Measurements from ENCODE around the gene LCN2.

LCN2 gene

DNA sequence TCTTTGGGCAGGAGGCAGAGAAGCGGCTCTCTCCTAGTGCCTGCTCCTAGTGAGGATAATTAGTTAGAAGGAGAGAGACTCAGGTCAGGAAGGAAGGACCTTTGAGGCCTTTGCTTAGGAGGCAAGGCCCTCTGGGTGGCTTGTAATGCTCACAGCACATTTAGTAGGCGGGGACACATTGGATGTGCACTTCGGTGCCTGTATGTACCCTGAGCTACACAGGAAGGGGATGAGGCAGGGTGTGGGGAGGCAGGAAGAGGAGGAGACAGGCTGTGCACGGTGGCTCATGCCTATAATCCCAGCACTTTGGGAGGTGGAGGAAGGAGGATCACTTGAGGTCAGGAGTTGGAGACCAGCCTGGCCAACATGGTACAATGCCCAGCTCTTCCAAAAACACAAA lies 7.2 kb upstream of the LCN2 start:
- Histone ChIP-seq H3K27ac (ENCODE audit: insufficient read depth, low read depth, low read length, poor library complexity, severe bottlenecking) (no peak overlapping the region), H3K4me1 (ENCODE audit: control insufficient read depth, insufficient read depth, low read length) (peaks cover 5% of the 10 kb centered on the region), H3K36me3 (ENCODE audit: control insufficient read depth, insufficient read depth, low read length) (no peaks in the 10 kb centered on the region), H3K4me3 (ENCODE audit: insufficient read depth, low read depth, low read length) (no peak overlapping the region), H3K27me3 (ENCODE audit: control insufficient read depth, insufficient read depth, low read length, poor library complexity, severe bottlenecking) (no peaks in the 10 kb centered on the region), H3K9me3 (ENCODE audit: control insufficient read depth, low read length) (no peaks in the 10 kb centered on the region)
- 87 to 89% methylated on average over 4 of the region's 4 CpGs for WGBS, 2 experiments

GRCh38 chr9:128142596-128142995 lies 6.7 kb upstream of the LCN2 start:
- Histone ChIP-seq H3K27me3 (ENCODE audit: control insufficient read depth, insufficient read depth, low read length, poor library complexity, severe bottlenecking) (no peaks in the 10 kb centered on the region), H3K27ac (ENCODE audit: insufficient read depth, low read depth, low read length, poor library complexity, severe bottlenecking) (no peak overlapping the region), H3K9me3 (ENCODE audit: control insufficient read depth, low read length) (no peaks in the 10 kb centered on the region), H3K36me3 (ENCODE audit: control insufficient read depth, insufficient read depth, low read length) (no peaks in the 10 kb centered on the region), H3K4me3 (ENCODE audit: insufficient read depth, low read depth, low read length) (no peak overlapping the region), H3K4me1 (ENCODE audit: control insufficient read depth, insufficient read depth, low read length) (peaks cover 5% of the 10 kb centered on the region)
- WGBS, 2 experiments, result 87 to 100% methylated on average over 1 to 2 of the region's 2 CpGs

GRCh38 chr9:128143525-128144238 lies 5.6 kb upstream of the LCN2 start:
- Histone ChIP-seq H3K4me3 (ENCODE audit: insufficient read depth, low read depth, low read length) (no peak overlapping the region), H3K4me1 (ENCODE audit: control insufficient read depth, insufficient read depth, low read length) (peaks cover 5% of the 10 kb centered on the region), H3K27me3 (ENCODE audit: control insufficient read depth, insufficient read depth, low read length, poor library complexity, severe bottlenecking) (no peaks in the 10 kb centered on the region), H3K27ac (ENCODE audit: insufficient read depth, low read depth, low read length, poor library complexity, severe bottlenecking) (no peak overlapping the region), H3K9me3 (ENCODE audit: control insufficient read depth, low read length) (no peaks in the 10 kb centered on the region), H3K36me3 (ENCODE audit: control insufficient read depth, insufficient read depth, low read length) (no peaks in the 10 kb centered on the region)
- 93 to 94% methylated on average over 8 of the region's 8 CpGs for WGBS, 2 experiments

GRCh38 chr9:128144239-128145181 lies 4.7 kb upstream of the LCN2 start:
- no peaks in the 10 kb centered on the region for H3K27me3 ChIP-seq (ENCODE audit: control insufficient read depth, insufficient read depth, low read length, poor library complexity, severe bottlenecking)
- H3K36me3 ChIP-seq (ENCODE audit: control insufficient read depth, insufficient read depth, low read length), result no peaks in the 10 kb centered on the region
- 94 to 95% methylated on average over 22 of the region's 22 CpGs for WGBS, 2 experiments
- H3K27ac ChIP-seq (ENCODE audit: insufficient read depth, low read depth, low read length, poor library complexity, severe bottlenecking), result no peak overlapping the region
- no peaks in the 10 kb centered on the region for H3K9me3 ChIP-seq (ENCODE audit: control insufficient read depth, low read length)
- H3K4me3 ChIP-seq (ENCODE audit: insufficient read depth, low read depth, low read length), result no peak overlapping the region
- H3K4me1 ChIP-seq (ENCODE audit: control insufficient read depth, insufficient read depth, low read length), result peaks cover 5% of the 10 kb centered on the region

DNA sequence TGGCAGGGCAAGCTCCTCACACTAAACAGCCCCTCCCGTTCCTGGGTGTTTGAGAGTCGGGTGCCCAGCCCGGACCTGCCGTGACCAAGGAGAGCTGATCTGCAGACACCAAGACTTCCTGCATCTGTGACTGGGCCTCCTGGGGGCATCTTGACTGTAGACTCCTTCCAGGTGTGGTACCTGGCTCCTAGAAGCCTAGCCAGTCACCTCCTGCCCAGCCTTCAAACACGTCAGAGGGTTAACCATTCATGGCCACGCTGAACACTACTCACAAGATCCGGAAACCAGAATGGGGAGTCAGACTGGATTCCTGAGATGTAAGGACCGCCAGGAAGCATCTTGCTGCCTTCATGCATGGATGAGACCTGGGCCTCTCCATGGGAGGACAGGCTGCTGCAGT lies 3.7 kb upstream of the LCN2 start:
- no peak overlapping the region for H3K27ac ChIP-seq (ENCODE audit: insufficient read depth, low read depth, low read length, poor library complexity, severe bottlenecking)
- peaks cover 3% of the 10 kb centered on the region for H3K4me1 ChIP-seq (ENCODE audit: control insufficient read depth, insufficient read depth, low read length)
- H3K4me3 ChIP-seq (ENCODE audit: insufficient read depth, low read depth, low read length), result no peak overlapping the region
- WGBS, 2 experiments, result 81% methylated on average over 8 of the region's 8 CpGs
- H3K9me3 ChIP-seq (ENCODE audit: control insufficient read depth, low read length), result no peaks in the 10 kb centered on the region
- H3K27me3 ChIP-seq (ENCODE audit: control insufficient read depth, insufficient read depth, low read length, poor library complexity, severe bottlenecking), result no peaks in the 10 kb centered on the region
- no peaks in the 10 kb centered on the region for H3K36me3 ChIP-seq (ENCODE audit: control insufficient read depth, insufficient read depth, low read length)

DNA sequence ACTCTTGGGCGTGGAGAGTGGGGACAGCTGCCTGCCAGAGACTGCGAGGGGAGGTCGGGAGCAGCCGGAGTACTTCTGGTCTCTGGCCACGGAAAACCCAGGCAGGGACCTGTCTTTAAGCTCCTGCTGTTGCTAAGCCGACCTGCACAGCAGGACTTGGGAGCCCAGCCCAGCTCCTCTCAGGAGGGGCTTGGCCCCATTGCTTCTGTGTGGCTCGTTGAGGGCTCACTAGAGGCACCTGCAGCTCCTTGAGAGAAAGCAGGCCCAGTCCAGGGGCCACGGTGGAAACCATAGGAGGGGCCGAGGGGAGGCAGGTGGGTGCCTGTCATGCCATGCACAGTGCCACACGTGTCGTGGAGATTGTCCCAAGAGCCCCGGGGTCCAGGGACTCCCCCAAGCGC lies 3.3 kb upstream of the LCN2 start:
- Histone ChIP-seq H3K9me3 (ENCODE audit: control insufficient read depth, low read length) (no peaks in the 10 kb centered on the region), H3K27ac (ENCODE audit: insufficient read depth, low read depth, low read length, poor library complexity, severe bottlenecking) (no peak overlapping the region), H3K27me3 (ENCODE audit: control insufficient read depth, insufficient read depth, low read length, poor library complexity, severe bottlenecking) (no peaks in the 10 kb centered on the region), H3K36me3 (ENCODE audit: control insufficient read depth, insufficient read depth, low read length) (no peaks in the 10 kb centered on the region), H3K4me3 (ENCODE audit: insufficient read depth, low read depth, low read length) (no peak overlapping the region), H3K4me1 (ENCODE audit: control insufficient read depth, insufficient read depth, low read length) (no peaks in the 10 kb centered on the region)
- 85 to 87% methylated on average over 13 of the region's 13 CpGs for WGBS, 2 experiments

DNA sequence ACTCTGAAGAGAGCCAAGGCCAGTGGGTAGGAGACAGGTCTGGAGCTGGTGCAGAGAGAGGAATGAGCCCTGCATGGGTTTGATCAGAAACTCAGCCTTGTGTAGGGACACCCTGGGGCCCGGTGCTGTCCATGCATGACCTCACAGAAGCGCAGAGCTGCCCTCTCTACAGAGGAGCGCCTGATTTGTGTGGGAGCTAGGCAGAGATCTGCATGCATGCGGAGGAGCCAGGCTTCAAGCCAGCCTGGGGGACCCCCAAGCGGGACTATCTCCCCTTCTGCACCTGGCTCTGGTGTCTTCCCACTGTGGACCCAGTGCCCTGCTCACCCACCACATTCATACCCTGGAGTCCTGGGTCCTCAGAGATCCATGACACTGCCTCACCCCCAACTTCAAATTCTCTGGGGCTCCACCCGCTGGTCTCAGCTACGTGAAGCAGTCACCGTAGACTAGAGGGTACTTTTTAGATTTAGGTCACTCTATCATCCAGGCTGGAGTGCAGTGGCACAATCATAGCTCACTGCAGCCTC lies 2.6 kb upstream of the LCN2 start:
- H3K27me3 ChIP-seq (ENCODE audit: control insufficient read depth, insufficient read depth, low read length, poor library complexity, severe bottlenecking), result no peaks in the 10 kb centered on the region
- H3K9me3 ChIP-seq (ENCODE audit: control insufficient read depth, low read length), result no peaks in the 10 kb centered on the region
- WGBS, 2 experiments, result 89 to 93% methylated on average over 8 of the region's 8 CpGs
- no peaks in the 10 kb centered on the region for H3K36me3 ChIP-seq (ENCODE audit: control insufficient read depth, insufficient read depth, low read length)
- H3K27ac ChIP-seq (ENCODE audit: insufficient read depth, low read depth, low read length, poor library complexity, severe bottlenecking), result no peak overlapping the region
- no peaks in the 10 kb centered on the region for H3K4me1 ChIP-seq (ENCODE audit: control insufficient read depth, insufficient read depth, low read length)
- H3K4me3 ChIP-seq (ENCODE audit: insufficient read depth, low read depth, low read length), result no peak overlapping the region

- WGBS, 2 experiments, result 91 to 95% methylated on average over 5 of the region's 5 CpGs
- Histone ChIP-seq H3K4me1 (ENCODE audit: control insufficient read depth, insufficient read depth, low read length) (no peaks in the 10 kb centered on the region), H3K9me3 (ENCODE audit: control insufficient read depth, low read length) (no peaks in the 10 kb centered on the region), H3K27me3 (ENCODE audit: control insufficient read depth, insufficient read depth, low read length, poor library complexity, severe bottlenecking) (no peaks in the 10 kb centered on the region), H3K27ac (ENCODE audit: insufficient read depth, low read depth, low read length, poor library complexity, severe bottlenecking) (no peak overlapping the region), H3K36me3 (ENCODE audit: control insufficient read depth, insufficient read depth, low read length) (no peaks in the 10 kb centered on the region), H3K4me3 (ENCODE audit: insufficient read depth, low read depth, low read length) (no peak overlapping the region)
Measured at GRCh38 chr9:128148509-128149000, 698 bp upstream of the LCN2 start.

DNA sequence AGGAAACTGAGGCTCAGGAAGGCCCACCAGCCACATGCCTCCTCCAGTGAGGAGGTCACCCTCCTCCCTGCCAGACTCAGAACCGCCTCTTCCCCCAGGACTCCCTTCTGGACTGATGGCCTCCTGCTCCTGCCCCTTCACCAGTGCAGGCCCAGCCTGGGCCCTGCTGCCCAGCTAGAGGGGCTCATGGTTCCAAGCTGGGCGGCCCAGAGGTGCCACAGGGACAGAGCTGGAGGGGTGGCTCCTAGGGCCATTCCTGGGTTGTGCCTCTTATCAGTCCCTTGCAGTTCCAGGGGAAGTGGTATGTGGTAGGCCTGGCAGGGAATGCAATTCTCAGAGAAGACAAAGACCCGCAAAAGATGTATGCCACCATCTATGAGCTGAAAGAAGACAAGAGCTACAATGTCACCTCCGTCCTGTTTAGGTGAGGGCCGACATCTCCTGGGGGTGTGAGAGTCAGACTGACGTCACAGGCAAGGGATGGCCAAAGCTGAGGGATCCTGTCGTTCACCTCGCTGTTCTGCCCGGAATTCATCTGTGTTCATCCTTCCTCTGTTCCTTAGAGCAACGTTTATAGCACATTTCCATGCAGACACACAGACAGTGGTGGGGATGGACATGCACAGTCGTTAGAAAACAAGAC lies 819 bp downstream of the LCN2 start:
- no peak overlapping the region for H3K27ac ChIP-seq (ENCODE audit: insufficient read depth, low read depth, low read length, poor library complexity, severe bottlenecking)

More for the DNA sequence above, 819 bp downstream of the LCN2 start:
- Histone ChIP-seq H3K27me3 (ENCODE audit: control insufficient read depth, insufficient read depth, low read length, poor library complexity, severe bottlenecking) (no peaks in the 10 kb centered on the region), H3K36me3 (ENCODE audit: control insufficient read depth, insufficient read depth, low read length) (no peaks in the 10 kb centered on the region), H3K9me3 (ENCODE audit: control insufficient read depth, low read length) (no peaks in the 10 kb centered on the region), H3K4me1 (ENCODE audit: control insufficient read depth, insufficient read depth, low read length) (no peaks in the 10 kb centered on the region), H3K4me3 (ENCODE audit: insufficient read depth, low read depth, low read length) (no peak overlapping the region)
- WGBS, 2 experiments, result 87 to 88% methylated on average over 11 of the region's 11 CpGs

All from ectodermal cell (in vitro differentiated cells).